CD4-positive, CD25-positive, alpha-beta regulatory T cell (primary cell): ENCODE results near the gene MCU. TPM values are rescaled to one million over a fixed set of nuclear protein-coding genes. Genes with fewer than 3 reads are reported as not detected.

ENCODE experiments used
- ATAC-seq, 2 donors: fragments of 150-1000 bp; cut with Tn5 transposase; one replicate each; pipeline ENCODE4 v1.10.0; 2021; ENCODE audit warnings: low read depth in 2 of 2, moderate number of reproducible peaks in 2 of 2, moderate library complexity in 1 of 2
- DNase-seq, 3 donors: peaks; one replicate each; pipeline versions ENCODE4 v3.0.0 to v3.0.0-alpha.2; 2012 to 2022; ENCODE audit warnings: mixed read lengths in 1 of 3
- H3K27ac ChIP-seq: one replicate; pipeline ENCODE4 v1.7.0; 2013; ENCODE audit warnings: mild to moderate bottlenecking, low read length; ENCODE audit not compliant: insufficient read depth, poor library complexity, severe bottlenecking
- H3K27me3 ChIP-seq: one replicate; pipeline ENCODE4 v1.7.0; 2013; ENCODE audit warnings: low read length; ENCODE audit not compliant: control insufficient read depth, insufficient read depth
- H3K36me3 ChIP-seq: one replicate; pipeline ENCODE4 v1.7.0; 2013; ENCODE audit warnings: mild to moderate bottlenecking, low read length, moderate library complexity; ENCODE audit not compliant: control insufficient read depth, insufficient read depth
- H3K4me1 ChIP-seq: 2 replicates; pipeline ENCODE4 v1.7.0; 2013; ENCODE audit warnings: mild to moderate bottlenecking, low read length; ENCODE audit not compliant: insufficient read depth, control insufficient read depth, poor library complexity, severe bottlenecking
- H3K4me3 ChIP-seq: one replicate; pipeline ENCODE4 v1.7.0; 2013; ENCODE audit warnings: low read depth, mild to moderate bottlenecking, low read length, moderate library complexity
- H3K9me3 ChIP-seq, 2 experiments: 1 replicate in 1 of 2; 2 replicates in 1 of 2; pipeline ENCODE4 v1.7.0; 2013; ENCODE audit warnings: low read length in 2 of 2, mild to moderate bottlenecking in 1 of 2, moderate library complexity in 1 of 2; ENCODE audit not compliant: control insufficient read depth in 2 of 2
- H3K27ac Mint-ChIP-seq, 3 donors: one replicate each; pipeline ENCODE4 v1.8.0; 2020 to 2022; ENCODE audit warnings: mild to moderate bottlenecking in 3 of 3, mixed read lengths in 3 of 3, moderate library complexity in 2 of 3
- H3K27me3 Mint-ChIP-seq: one replicate; pipeline ENCODE4 v1.8.0; 2022; ENCODE audit warnings: mild to moderate bottlenecking, mixed read lengths
- H3K36me3 Mint-ChIP-seq: one replicate; pipeline ENCODE4 v1.8.0; 2020; ENCODE audit warnings: mixed read lengths
- H3K4me1 Mint-ChIP-seq, 4 donors: one replicate each; pipeline ENCODE4 v1.8.0; 2020 to 2022; ENCODE audit warnings: mixed read lengths in 4 of 4, mild to moderate bottlenecking in 1 of 4
- H3K4me3 Mint-ChIP-seq, 4 donors: one replicate each; pipeline ENCODE4 v1.8.0; 2020 to 2022; ENCODE audit warnings: mild to moderate bottlenecking in 4 of 4, mixed read lengths in 4 of 4, moderate library complexity in 3 of 4
- H3K9me3 Mint-ChIP-seq, 7 donors: one replicate each; pipeline ENCODE4 v1.8.0; 2020 to 2022; ENCODE audit warnings: mixed read lengths in 7 of 7, mild to moderate bottlenecking in 3 of 7, moderate library complexity in 2 of 7
- polyA plus RNA-seq, 4 donors: library from polyadenylated mRNA; unstranded; fragments of 300-500 nt; fragmentation: Illumina TruSeq; gene quantifications; one replicate each; pipeline ENCODE4 v1.2.3, GENCODE V29; 2021
- total RNA-seq: library from RNA; stranded (reverse); gene quantifications from one replicate; pipeline ENCODE4 v1.2.3, GENCODE V29; 2022

MCU gene
- total and polyA plus RNA-seq, 5 donors from 2014 or later, result 9.0 to 15.6 (median 11.9) TPM

- ATAC-seq, result no peak
These were observed 50.1 kb downstream of the MCU start for GRCh38 chr10:72742092-72742491.

GRCh38 chr10:72742797-72743196, 50.9 kb downstream of the MCU start:
- ATAC-seq, result no peak
- Histone ChIP-seq H3K4me3 (no peak overlapping the region), H3K9me3 (no peaks in the 10 kb centered on the region), H3K27me3 (no peaks in the 10 kb centered on the region), H3K36me3 (no peaks in the 10 kb centered on the region), H3K27ac (no peak overlapping the region), H3K4me1 (no peaks in the 10 kb centered on the region)
- H3K27ac Mint-ChIP-seq, result no peak overlapping the region
- H3K9me3 Mint-ChIP-seq, result no peaks in the 10 kb centered on the region
- no peak overlapping the region for H3K4me3 Mint-ChIP-seq
- no peak for DNase-seq
- H3K4me1 Mint-ChIP-seq, result peaks cover 2 to 14% (median 8%) of the 10 kb centered on the region in 4 donors
- H3K27me3 Mint-ChIP-seq, result no peaks in the 10 kb centered on the region
- peaks cover 3% of the 10 kb centered on the region for H3K36me3 Mint-ChIP-seq

More at GRCh38 chr10:72742092-72742491, 50.1 kb downstream of the MCU start:
- peaks cover 2 to 12% (median 6%) of the 10 kb centered on the region in 4 donors for H3K4me1 Mint-ChIP-seq
- no peak for DNase-seq
- H3K4me3 Mint-ChIP-seq, result no peak overlapping the region
- no peaks in the 10 kb centered on the region for H3K27me3 Mint-ChIP-seq
- no peak overlapping the region for H3K27ac ChIP-seq
- peaks cover 3% of the 10 kb centered on the region for H3K36me3 Mint-ChIP-seq
- H3K4me3 ChIP-seq, result no peak overlapping the region
- H3K9me3 ChIP-seq, result no peaks in the 10 kb centered on the region
- no peak overlapping the region for H3K27ac Mint-ChIP-seq
- H3K9me3 Mint-ChIP-seq, result no peaks in the 10 kb centered on the region
- H3K4me1 ChIP-seq, result no peaks in the 10 kb centered on the region
- H3K27me3 ChIP-seq, result no peaks in the 10 kb centered on the region
- no peaks in the 10 kb centered on the region for H3K36me3 ChIP-seq

- no peaks in the 10 kb centered on the region for H3K9me3 ChIP-seq
- Mint-ChIP-seq H3K27ac (no peak overlapping the region), H3K4me1 (peaks cover 4 to 14% (median 5%) of the 10 kb centered on the region in 4 donors), H3K9me3 (no peaks in the 10 kb centered on the region), H3K4me3 (no peak overlapping the region), H3K27me3 (no peaks in the 10 kb centered on the region), H3K36me3 (peaks cover 7% of the 10 kb centered on the region)
- DNase-seq, result no peak
- no peaks in the 10 kb centered on the region for H3K36me3 ChIP-seq
- no peak overlapping the region for H3K4me3 ChIP-seq
- no peaks in the 10 kb centered on the region for H3K27me3 ChIP-seq
- no peaks in the 10 kb centered on the region for H3K4me1 ChIP-seq
- no peak overlapping the region for H3K27ac ChIP-seq
- ATAC-seq, result no peak
These were observed 52.6 kb downstream of the MCU start for GRCh38 chr10:72744566-72744965.

- DNase-seq (no peak), ATAC-seq (no peak)
- H3K36me3 Mint-ChIP-seq, result peaks cover 4% of the 10 kb centered on the region
- H3K27me3 Mint-ChIP-seq, result no peaks in the 10 kb centered on the region
- H3K4me3 ChIP-seq, result no peak overlapping the region
- H3K9me3 ChIP-seq, result no peaks in the 10 kb centered on the region
- H3K9me3 Mint-ChIP-seq, result no peaks in the 10 kb centered on the region
- no peak overlapping the region for H3K4me3 Mint-ChIP-seq
- H3K4me1 Mint-ChIP-seq, result peaks cover 3 to 14% (median 4%) of the 10 kb centered on the region in 4 donors
- H3K27ac Mint-ChIP-seq, result no peak overlapping the region
- H3K27me3 ChIP-seq, result no peaks in the 10 kb centered on the region
- no peak overlapping the region for H3K27ac ChIP-seq
- no peaks in the 10 kb centered on the region for H3K4me1 ChIP-seq
- no peaks in the 10 kb centered on the region for H3K36me3 ChIP-seq
These were observed 54.8 kb downstream of the MCU start for GRCh38 chr10:72746426-72747363.

GRCh38 chr10:72747521-72747920, 55.6 kb downstream of the MCU start:
- Histone ChIP-seq H3K4me3 (no peak overlapping the region), H3K27ac (no peak overlapping the region), H3K36me3 (no peaks in the 10 kb centered on the region), H3K9me3 (no peaks in the 10 kb centered on the region), H3K27me3 (no peaks in the 10 kb centered on the region), H3K4me1 (no peaks in the 10 kb centered on the region)
- Mint-ChIP-seq H3K4me1 (peaks cover 4 to 14% (median 5%) of the 10 kb centered on the region in 4 donors), H3K27me3 (no peaks in the 10 kb centered on the region), H3K4me3 (no peak overlapping the region), H3K9me3 (no peaks in the 10 kb centered on the region), H3K27ac (peak overlapping the region in 1 of 3 donors; percentile 74), H3K36me3 (peaks cover 4% of the 10 kb centered on the region)
- ATAC-seq (no peak), DNase-seq (no peak)

- no peaks in the 10 kb centered on the region for H3K36me3 Mint-ChIP-seq
- peak overlapping the region in 1 of 4 donors; percentile 26 for H3K4me3 Mint-ChIP-seq
- Histone ChIP-seq H3K36me3 (no peaks in the 10 kb centered on the region), H3K4me1 (no peaks in the 10 kb centered on the region), H3K9me3 (no peaks in the 10 kb centered on the region), H3K27ac (no peak overlapping the region), H3K4me3 (no peak overlapping the region), H3K27me3 (no peaks in the 10 kb centered on the region)
- no peaks in the 10 kb centered on the region for H3K27me3 Mint-ChIP-seq
- no peak for ATAC-seq
- peak overlapping the region in 1 of 3 donors; percentile 12 for H3K27ac Mint-ChIP-seq
- DNase-seq, result no peak
- H3K9me3 Mint-ChIP-seq, result no peaks in the 10 kb centered on the region
- H3K4me1 Mint-ChIP-seq, result peaks cover 10 to 23% (median 16%) of the 10 kb centered on the region in 4 donors
These were observed 61.9 kb downstream of the MCU start for GRCh38 chr10:72753760-72754231.

GRCh38 chr10:72754275-72755032, 62.5 kb downstream of the MCU start:
- H3K36me3 ChIP-seq, result no peaks in the 10 kb centered on the region
- no peak overlapping the region for H3K27ac ChIP-seq
- Mint-ChIP-seq H3K4me3 (no peak overlapping the region), H3K36me3 (no peaks in the 10 kb centered on the region), H3K4me1 (peaks cover 10 to 23% (median 16%) of the 10 kb centered on the region in 4 donors), H3K27ac (peak overlapping the region in 1 of 3 donors; percentile 12), H3K9me3 (no peaks in the 10 kb centered on the region), H3K27me3 (no peaks in the 10 kb centered on the region)
- no peaks in the 10 kb centered on the region for H3K27me3 ChIP-seq
- no peak for DNase-seq
- no peak for ATAC-seq
- H3K9me3 ChIP-seq, result no peaks in the 10 kb centered on the region
- H3K4me1 ChIP-seq, result no peaks in the 10 kb centered on the region
- no peak overlapping the region for H3K4me3 ChIP-seq
